T-helper 1 cell treated with Interleukin-12 subunit alpha and Interleukin-12 subunit beta and Interleukin-4 antibody, amounts not matched to agents 30 ng/mL and 1 ng/mL, for 36 hours (primary cell): ENCODE results near the gene XAGE2. TPM values are rescaled to one million over a fixed set of nuclear protein-coding genes. Genes with fewer than 3 reads are reported as not detected.
"Not testable (repeated sequence)": the region's sequence is repeated elsewhere in the genome, so short reads cannot be mapped to it uniquely, and the experiment has no call there.

Source experiments
- intact Hi-C: fragments of 100-400 bp; cut with micrococcal nuclease; formaldehyde crosslinking; loops from one replicate; pipeline ENCODE4 v1.15.1; 2024
- total RNA-seq: library from RNA; stranded (reverse); gene quantifications from 2 replicates; pipeline ENCODE4 v1.2.3, GENCODE V29; 2022

The XAGE2 gene
- not detected in 2 replicates for total RNA-seq

- intact Hi-C loops = no loop called here
Measured at GRCh38 chrX:52368368-52369055, at the start of gene XAGE2. XAGE2 (plus strand) TSS chrX:52369021; CDS start chrX:52370015, 994 bp downstream.

- intact Hi-C loops = no loop called here
Measured at GRCh38 chrX:52337410-52337809, 31.4 kb upstream of the XAGE2 start.

- intact Hi-C loops = no loop called here
Measured at GRCh38 chrX:52341493-52341892, 27.3 kb upstream of the XAGE2 start.

- intact Hi-C loops = not testable (repeated sequence)
Measured at GRCh38 chrX:52343131-52343530, 25.7 kb upstream of the XAGE2 start.

GRCh38 chrX:52345402-52345801 lies 23.4 kb upstream of the XAGE2 start:
- intact Hi-C loops = not testable (repeated sequence)

- intact Hi-C loops = no loop called here
Measured at GRCh38 chrX:52346174-52347165, 22.4 kb upstream of the XAGE2 start.

GRCh38 chrX:52349681-52350080 lies 19.1 kb upstream of the XAGE2 start:
- intact Hi-C loops = no loop called here

GRCh38 chrX:52352551-52352950 lies 16.3 kb upstream of the XAGE2 start:
- intact Hi-C loops = no loop called here

- intact Hi-C loops = no loop called here
Measured at GRCh38 chrX:52353838-52354237, 15.0 kb upstream of the XAGE2 start.

GRCh38 chrX:52355108-52355507 lies 13.7 kb upstream of the XAGE2 start:
- intact Hi-C loops = no loop called here

GRCh38 chrX:52359614-52360232 lies 9.1 kb upstream of the XAGE2 start:
- intact Hi-C loops = no loop called here

GRCh38 chrX:52361941-52362340 lies 6.9 kb upstream of the XAGE2 start:
- intact Hi-C loops = no loop called here

- intact Hi-C loops = no loop called here
Measured at GRCh38 chrX:52363247-52363883, 5.5 kb upstream of the XAGE2 start.

- intact Hi-C loops = no loop called here
Measured at GRCh38 chrX:52378870-52379269, 10.0 kb downstream of the XAGE2 start.

GRCh38 chrX:52380993-52381392 lies 12.2 kb downstream of the XAGE2 start:
- intact Hi-C loops = no loop called here

- intact Hi-C loops = no loop called here
Measured at GRCh38 chrX:52410439-52411394, 41.9 kb downstream of the XAGE2 start.

GRCh38 chrX:52415304-52415703 lies 46.5 kb downstream of the XAGE2 start:
- intact Hi-C loops = no loop called here

GRCh38 chrX:52416816-52417215 lies 48.0 kb downstream of the XAGE2 start:
- intact Hi-C loops = no loop called here

GRCh38 chrX:52420824-52421443 lies 52.1 kb downstream of the XAGE2 start:
- intact Hi-C loops = no loop called here

- intact Hi-C loops = no loop called here
Measured at GRCh38 chrX:52422884-52423283, 54.1 kb downstream of the XAGE2 start.
